ENCODE measurements around the gene UQCRH.

DNA sequence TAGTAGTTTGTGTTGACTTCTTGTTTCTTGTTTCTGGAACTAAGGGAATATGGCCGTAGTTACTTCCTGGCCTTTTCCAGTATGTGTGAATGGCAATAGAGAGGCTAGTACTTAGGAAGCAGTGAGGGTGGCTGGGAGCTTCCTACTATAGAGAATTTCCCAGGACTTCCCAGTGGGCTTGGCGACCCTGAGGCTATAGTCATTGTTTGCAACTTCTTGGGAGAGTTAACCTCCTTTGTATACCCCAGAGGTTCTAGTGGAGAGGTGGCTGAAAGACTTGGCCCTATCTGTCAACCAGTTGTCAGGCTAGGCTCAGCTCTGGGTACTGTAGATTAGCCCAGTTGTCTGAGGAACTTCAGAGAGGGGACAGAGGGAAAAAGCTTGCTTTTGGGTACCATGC lies 40.4 kb upstream of the UQCRH start:
- TF ChIP-seq, protein P1, sequence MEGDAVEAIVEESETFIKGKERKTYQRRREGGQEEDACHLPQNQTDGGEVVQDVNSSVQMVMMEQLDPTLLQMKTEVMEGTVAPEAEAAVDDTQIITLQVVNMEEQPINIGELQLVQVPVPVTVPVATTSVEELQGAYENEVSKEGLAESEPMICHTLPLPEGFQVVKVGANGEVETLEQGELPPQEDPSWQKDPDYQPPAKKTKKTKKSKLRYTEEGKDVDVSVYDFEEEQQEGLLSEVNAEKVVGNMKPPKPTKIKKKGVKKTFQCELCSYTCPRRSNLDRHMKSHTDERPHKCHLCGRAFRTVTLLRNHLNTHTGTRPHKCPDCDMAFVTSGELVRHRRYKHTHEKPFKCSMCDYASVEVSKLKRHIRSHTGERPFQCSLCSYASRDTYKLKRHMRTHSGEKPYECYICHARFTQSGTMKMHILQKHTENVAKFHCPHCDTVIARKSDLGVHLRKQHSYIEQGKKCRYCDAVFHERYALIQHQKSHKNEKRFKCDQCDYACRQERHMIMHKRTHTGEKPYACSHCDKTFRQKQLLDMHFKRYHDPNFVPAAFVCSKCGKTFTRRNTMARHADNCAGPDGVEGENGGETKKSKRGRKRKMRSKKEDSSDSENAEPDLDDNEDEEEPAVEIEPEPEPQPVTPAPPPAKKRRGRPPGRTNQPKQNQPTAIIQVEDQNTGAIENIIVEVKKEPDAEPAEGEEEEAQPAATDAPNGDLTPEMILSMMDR (IDR thresholded peaks at IDR 0.05; ENCODE audit: insufficient read depth, low read length, poor library complexity, severe bottlenecking): no peak
- TF ChIP-seq EZH2phosphoT487 (conservative IDR thresholded peaks at IDR 0.05; ENCODE audit: low read length): no peak
